Erythroblast (primary cell): ENCODE results near the gene CASR.

ENCODE experiments used
- DNase-seq, 2 experiments: peaks; one replicate each; lab custom pipeline; 2025; lab: John Stamatoyannopoulos, UW
- GATA1 ChIP-seq: IDR thresholded peaks from 2 replicates; pipeline ENCODE4 v1.6.1; 2011; ENCODE audit warnings: low read depth, mild to moderate bottlenecking, control low read depth, low read length, moderate library complexity
- POLR2A ChIP-seq: IDR thresholded peaks from 2 replicates; pipeline ENCODE4 v1.6.1; 2011; ENCODE audit warnings: mild to moderate bottlenecking, low read length

CASR gene

GRCh38 chr3:122284486-122284885, 101.0 kb downstream of the CASR start:
- DNase-seq = no peak
- TF ChIP-seq POLR2A = no peak
- no peak for TF ChIP-seq GATA1

GRCh38 chr3:122294359-122294758, 110.9 kb downstream of the CASR start:
- DNase-seq = no peak
- no peak for TF ChIP-seq POLR2A
- no peak for TF ChIP-seq GATA1

GRCh38 chr3:122295266-122296062, 112.0 kb downstream of the CASR start:
- TF ChIP-seq POLR2A (no peak), GATA1 (no peak)
- no peak for DNase-seq

GRCh38 chr3:122298239-122298638, 114.8 kb downstream of the CASR start:
- TF ChIP-seq GATA1 (no peak), POLR2A (no peak)
- no peak for DNase-seq

GRCh38 chr3:122299215-122299614, 115.7 kb downstream of the CASR start:
- DNase-seq = no peak
- TF ChIP-seq POLR2A (no peak), GATA1 (no peak)

- peak; percentile 46 to 64 for DNase-seq
- TF ChIP-seq POLR2A (no peak), GATA1 (no peak)
These were observed 116.5 kb downstream of the CASR start for GRCh38 chr3:122299872-122300460.

GRCh38 chr3:122301063-122301462, 117.6 kb downstream of the CASR start:
- TF ChIP-seq POLR2A = no peak
- TF ChIP-seq GATA1 = no peak
- DNase-seq = no peak

GRCh38 chr3:122305818-122306621, 122.6 kb downstream of the CASR start:
- peak in 1 of 2 experiments; percentile 9 for DNase-seq
- no peak for TF ChIP-seq GATA1
- TF ChIP-seq POLR2A = no peak

- DNase-seq = no peak
- TF ChIP-seq GATA1 = no peak
- no peak for TF ChIP-seq POLR2A
These were observed 123.1 kb downstream of the CASR start for GRCh38 chr3:122306622-122306953.

GRCh38 chr3:122307094-122307687, 123.7 kb downstream of the CASR start:
- TF ChIP-seq POLR2A = no peak
- TF ChIP-seq GATA1 = no peak
- DNase-seq = no peak

- no peak for TF ChIP-seq GATA1
- no peak for TF ChIP-seq POLR2A
- DNase-seq = no peak
These were observed 124.5 kb downstream of the CASR start for GRCh38 chr3:122307976-122308375.

- no peak for DNase-seq
- no peak for TF ChIP-seq POLR2A
- TF ChIP-seq GATA1 = no peak
These were observed 126.9 kb downstream of the CASR start for GRCh38 chr3:122310361-122310760.

- no peak for DNase-seq
- no peak for TF ChIP-seq GATA1
- no peak for TF ChIP-seq POLR2A
These were observed 129.4 kb downstream of the CASR start for GRCh38 chr3:122312826-122313225.

- DNase-seq = no peak
- TF ChIP-seq POLR2A (no peak), GATA1 (no peak)
These were observed 129.8 kb downstream of the CASR start for GRCh38 chr3:122313281-122313680.
